ENCODE data around the gene IAPP. TPM values are rescaled to one million over a fixed set of nuclear protein-coding genes. Genes with fewer than 3 reads are reported as not detected.
"Not testable (repeated sequence)": the region's sequence is repeated elsewhere in the genome, so short reads cannot be mapped to it uniquely, and the experiment has no call there.

IAPP gene
- total RNA-seq, 1 experiment from 2014 or later: not detected

- no peak for TF ChIP-seq CTCF (IDR thresholded peaks at IDR 0.05; ENCODE audit: insufficient read depth in 1 of 2, low read depth in 1 of 2, low read length in 1 of 2, severe bottlenecking in 1 of 2, unreplicated experiment in 1 of 2)
- Histone ChIP-seq H3K4me1 (peaks cover 14% of the 10 kb centered on the region), H3K27me3 (replicated peaks; ENCODE audit: control insufficient read depth, insufficient read depth, low read length) (no peaks in the 10 kb centered on the region), H3K9me3 (no peaks in the 10 kb centered on the region), H3K4me3 (ENCODE audit: low read depth, low read length) (no peak overlapping the region), H3K36me3 (ENCODE audit: control insufficient read depth, insufficient read depth, low read length) (no peaks in the 10 kb centered on the region)
- no TSS peak for BruUV-seq (replicated peaks)
- POLR2A ChIA-PET: no interaction called here
- H3K27ac Mint-ChIP-seq (ENCODE audit: unreplicated experiment): no peak overlapping the region
- CTCF ChIA-PET: no interaction called here
- peaks cover 4% of the 10 kb centered on the region for H3K27me3 Mint-ChIP-seq (ENCODE audit: insufficient read depth, unreplicated experiment)
- intact Hi-C loops (cut with micrococcal nuclease; ENCODE audit: unreplicated experiment): no loop called here
- no peak for DNase-seq
- H3K4me1 Mint-ChIP-seq (ENCODE audit: low read depth, unreplicated experiment): peaks cover 12% of the 10 kb centered on the region
- H3K4me3 Mint-ChIP-seq (ENCODE audit: unreplicated experiment): no peak overlapping the region
- H3K36me3 Mint-ChIP-seq (ENCODE audit: insufficient read depth, unreplicated experiment): no peaks in the 10 kb centered on the region
- peaks cover 10% of the 10 kb centered on the region for H3K9me3 Mint-ChIP-seq (ENCODE audit: unreplicated experiment)
Observed at GRCh38 chr12:21384261-21384660, 11.6 kb downstream of the IAPP start.

GRCh38 chr12:21387174-21387573 is 14.5 kb downstream of the IAPP start:
- H3K4me3 Mint-ChIP-seq (ENCODE audit: unreplicated experiment): no peak overlapping the region

GRCh38 chr12:21392384-21392783 is 19.7 kb downstream of the IAPP start:
- Histone ChIP-seq H3K4me1 (no peaks in the 10 kb centered on the region; the same call in 1 of the 2 replicates), H3K9me3 (no peaks in the 10 kb centered on the region), H3K27me3 (replicated peaks; ENCODE audit: control insufficient read depth, insufficient read depth, low read length) (no peaks in the 10 kb centered on the region), H3K36me3 (ENCODE audit: control insufficient read depth, insufficient read depth, low read length) (no peaks in the 10 kb centered on the region), H3K4me3 (ENCODE audit: low read depth, low read length) (no peak overlapping the region)
- no peak for DNase-seq
- POLR2A ChIA-PET: no interaction called here
- Mint-ChIP-seq H3K27me3 (ENCODE audit: insufficient read depth, unreplicated experiment) (peaks cover 7% of the 10 kb centered on the region), H3K4me3 (ENCODE audit: unreplicated experiment) (no peak overlapping the region), H3K36me3 (ENCODE audit: insufficient read depth, unreplicated experiment) (no peaks in the 10 kb centered on the region), H3K27ac (ENCODE audit: unreplicated experiment) (no peak overlapping the region), H3K9me3 (ENCODE audit: unreplicated experiment) (no peaks in the 10 kb centered on the region), H3K4me1 (ENCODE audit: low read depth, unreplicated experiment) (no peaks in the 10 kb centered on the region)
- TF ChIP-seq CTCF (IDR thresholded peaks at IDR 0.05; ENCODE audit: insufficient read depth in 1 of 2, low read depth in 1 of 2, low read length in 1 of 2, severe bottlenecking in 1 of 2, unreplicated experiment in 1 of 2): no peak
- BruUV-seq (replicated peaks): no TSS peak
- intact Hi-C loops (cut with micrococcal nuclease; ENCODE audit: unreplicated experiment): no loop called here
- CTCF ChIA-PET: no interaction called here

More at GRCh38 chr12:21387174-21387573, 14.5 kb downstream of the IAPP start:
- Histone ChIP-seq H3K27me3 (replicated peaks; ENCODE audit: control insufficient read depth, insufficient read depth, low read length) (no peaks in the 10 kb centered on the region), H3K36me3 (ENCODE audit: control insufficient read depth, insufficient read depth, low read length) (no peaks in the 10 kb centered on the region), H3K9me3 (no peaks in the 10 kb centered on the region), H3K4me3 (ENCODE audit: low read depth, low read length) (no peak overlapping the region), H3K4me1 (peaks cover 14% of the 10 kb centered on the region)
- H3K9me3 Mint-ChIP-seq (ENCODE audit: unreplicated experiment): peaks cover 10% of the 10 kb centered on the region
- DNase-seq: no peak
- peaks cover 5% of the 10 kb centered on the region for H3K27me3 Mint-ChIP-seq (ENCODE audit: insufficient read depth, unreplicated experiment)
- ChIA-PET CTCF (no interaction called here), POLR2A (no interaction called here)
- TF ChIP-seq CTCF (IDR thresholded peaks at IDR 0.05; ENCODE audit: insufficient read depth in 1 of 2, low read depth in 1 of 2, low read length in 1 of 2, severe bottlenecking in 1 of 2, unreplicated experiment in 1 of 2): no peak
- intact Hi-C loops (cut with micrococcal nuclease; ENCODE audit: unreplicated experiment): no loop called here
- peaks cover 12% of the 10 kb centered on the region for H3K4me1 Mint-ChIP-seq (ENCODE audit: low read depth, unreplicated experiment)
- no peak overlapping the region for H3K27ac Mint-ChIP-seq (ENCODE audit: unreplicated experiment)
- H3K36me3 Mint-ChIP-seq (ENCODE audit: insufficient read depth, unreplicated experiment): no peaks in the 10 kb centered on the region
- BruUV-seq (replicated peaks): no TSS peak

- H3K4me1 Mint-ChIP-seq (ENCODE audit: low read depth, unreplicated experiment); H3K27ac Mint-ChIP-seq (ENCODE audit: unreplicated experiment); H3K9me3 ChIP-seq; H3K27me3 ChIP-seq (replicated peaks; ENCODE audit: control insufficient read depth, insufficient read depth, low read length); H3K4me3 ChIP-seq (ENCODE audit: low read depth, low read length); CTCF ChIA-PET; H3K36me3 ChIP-seq (ENCODE audit: control insufficient read depth, insufficient read depth, low read length); BruUV-seq (replicated peaks); H3K27me3 Mint-ChIP-seq (ENCODE audit: insufficient read depth, unreplicated experiment); H3K9me3 Mint-ChIP-seq (ENCODE audit: unreplicated experiment); H3K36me3 Mint-ChIP-seq (ENCODE audit: insufficient read depth, unreplicated experiment); POLR2A ChIA-PET; intact Hi-C loops (cut with micrococcal nuclease; ENCODE audit: unreplicated experiment); H3K4me1 ChIP-seq: not testable (repeated sequence)
- peak; percentile 20 to 51 for DNase-seq
- H3K4me3 Mint-ChIP-seq (ENCODE audit: unreplicated experiment): peak overlapping the region; percentile 42
Observed at GRCh38 chr12:21394828-21395626, 22.3 kb downstream of the IAPP start.

Measured in Caco-2 (cell line).